WERI-Rb-1 (cell line): ENCODE results near the gene ADAMTS2.

Experiments
- DNase-seq: peaks from one replicate; pipeline ENCODE4 v3.0.0-alpha.2; 2020
- H3K27ac ChIP-seq: fragments of 250-450 bp; sonication (Bioruptor Pico); 2 replicates; pipeline ENCODE4 v1.5.1; 2020; ENCODE audit warnings: mild to moderate bottlenecking, moderate library complexity
- H3K27me3 ChIP-seq: fragments of 250-450 bp; sonication (Bioruptor Pico); 2 replicates; pipeline ENCODE4 v1.5.1; 2021; ENCODE audit warnings: mild to moderate bottlenecking, low read depth, moderate library complexity; ENCODE audit not compliant: insufficient read depth, severe bottlenecking
- H3K36me3 ChIP-seq: fragments of 250-450 bp; sonication (Bioruptor Pico); 2 replicates; pipeline ENCODE4 v1.5.1; 2020; ENCODE audit warnings: mild to moderate bottlenecking, moderate library complexity
- H3K4me3 ChIP-seq: 2 replicates; pipeline ENCODE4 v1.5.1; 2011; ENCODE audit warnings: low read depth, mild to moderate bottlenecking, control low read depth, low read length
- H3K9me3 ChIP-seq: fragments of 250-450 bp; sonication (Bioruptor Pico); 2 replicates; pipeline ENCODE4 v1.5.1; 2021; ENCODE audit warnings: mild to moderate bottlenecking, moderate library complexity; ENCODE audit not compliant: severe bottlenecking
- TF ChIP-seq, protein P1 (sequence below): IDR thresholded peaks from 2 replicates; pipeline ENCODE4 v1.5.1; 2011; ENCODE audit warnings: low read depth, mild to moderate bottlenecking, control low read depth, inconsistent platforms, low read length

ADAMTS2 gene

DNA sequence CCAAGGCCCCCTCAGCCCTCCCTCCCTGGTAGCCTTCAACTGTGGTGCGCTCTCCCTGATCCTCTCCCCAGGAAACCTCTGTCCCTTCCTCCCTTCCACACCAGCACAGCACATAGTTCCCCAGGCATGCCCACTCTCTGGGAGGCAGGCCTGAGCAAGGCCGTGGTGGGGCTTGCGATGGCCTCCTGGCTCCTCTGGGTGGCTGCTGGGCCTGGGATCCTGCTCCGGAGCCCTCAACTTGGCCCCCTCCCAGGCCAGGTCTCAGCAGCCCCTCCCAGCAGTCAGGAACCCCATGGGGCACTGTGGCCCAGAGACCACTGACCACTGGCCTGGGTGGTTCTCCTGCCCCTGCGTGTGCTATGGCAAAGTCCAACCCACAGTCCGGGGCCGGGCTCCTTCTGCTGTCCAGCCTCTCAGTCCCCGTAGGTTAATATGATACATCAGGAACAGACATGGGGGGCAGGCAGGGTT lies 159.3 kb downstream of the ADAMTS2 start:
- Histone ChIP-seq H3K36me3 (no peaks in the 10 kb centered on the region), H3K27ac (peak overlapping the region; percentile 49; the same call in 1 of the 2 replicates), H3K9me3 (no peaks in the 10 kb centered on the region), H3K27me3 (no peaks in the 10 kb centered on the region), H3K4me3 (no peak overlapping the region)
- TF ChIP-seq, protein P1, sequence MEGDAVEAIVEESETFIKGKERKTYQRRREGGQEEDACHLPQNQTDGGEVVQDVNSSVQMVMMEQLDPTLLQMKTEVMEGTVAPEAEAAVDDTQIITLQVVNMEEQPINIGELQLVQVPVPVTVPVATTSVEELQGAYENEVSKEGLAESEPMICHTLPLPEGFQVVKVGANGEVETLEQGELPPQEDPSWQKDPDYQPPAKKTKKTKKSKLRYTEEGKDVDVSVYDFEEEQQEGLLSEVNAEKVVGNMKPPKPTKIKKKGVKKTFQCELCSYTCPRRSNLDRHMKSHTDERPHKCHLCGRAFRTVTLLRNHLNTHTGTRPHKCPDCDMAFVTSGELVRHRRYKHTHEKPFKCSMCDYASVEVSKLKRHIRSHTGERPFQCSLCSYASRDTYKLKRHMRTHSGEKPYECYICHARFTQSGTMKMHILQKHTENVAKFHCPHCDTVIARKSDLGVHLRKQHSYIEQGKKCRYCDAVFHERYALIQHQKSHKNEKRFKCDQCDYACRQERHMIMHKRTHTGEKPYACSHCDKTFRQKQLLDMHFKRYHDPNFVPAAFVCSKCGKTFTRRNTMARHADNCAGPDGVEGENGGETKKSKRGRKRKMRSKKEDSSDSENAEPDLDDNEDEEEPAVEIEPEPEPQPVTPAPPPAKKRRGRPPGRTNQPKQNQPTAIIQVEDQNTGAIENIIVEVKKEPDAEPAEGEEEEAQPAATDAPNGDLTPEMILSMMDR, result no peak
- peak; percentile 22 for DNase-seq

DNA sequence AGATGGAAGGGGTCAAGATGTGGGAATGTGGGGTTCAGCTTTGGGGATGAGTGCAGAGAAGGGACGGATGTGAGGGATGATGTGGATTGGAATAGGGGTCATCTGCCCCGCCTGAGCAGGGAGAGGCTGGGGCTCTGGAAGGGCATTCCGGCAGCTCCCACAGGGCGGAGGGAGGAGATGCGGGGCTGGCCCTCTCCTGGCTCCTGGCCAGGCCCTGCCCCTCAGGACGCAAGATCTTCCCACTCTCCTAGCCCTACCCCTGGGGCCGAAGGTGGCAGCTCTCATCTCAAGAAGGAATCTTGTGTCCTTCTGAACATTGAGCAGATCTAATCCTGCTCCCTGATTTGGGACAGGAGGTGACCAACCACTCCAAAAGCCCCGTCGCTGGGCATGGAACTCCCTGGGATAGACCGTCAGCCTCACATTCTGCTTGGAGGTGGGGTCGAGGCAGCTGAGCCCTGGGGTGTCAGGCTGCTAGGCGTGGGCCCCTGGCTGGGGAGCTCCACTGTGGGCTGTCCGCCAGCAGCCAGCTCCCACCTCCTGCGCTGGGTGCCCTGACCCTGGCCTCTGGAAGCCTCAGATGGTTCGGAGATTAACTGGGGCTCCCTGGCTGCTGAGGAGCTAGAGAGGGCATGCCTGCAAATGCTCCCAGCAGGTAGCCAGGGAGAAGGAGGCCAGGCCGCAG lies 159.9 kb downstream of the ADAMTS2 start:
- no peaks in the 10 kb centered on the region for H3K27me3 ChIP-seq
- peak overlapping the region; percentile 49; the same call in 1 of the 2 replicates for H3K27ac ChIP-seq
- H3K36me3 ChIP-seq, result no peaks in the 10 kb centered on the region
- no peak for DNase-seq
- TF ChIP-seq, protein P1, result no peak
- H3K9me3 ChIP-seq, result no peaks in the 10 kb centered on the region
- H3K4me3 ChIP-seq, result no peak overlapping the region

DNA sequence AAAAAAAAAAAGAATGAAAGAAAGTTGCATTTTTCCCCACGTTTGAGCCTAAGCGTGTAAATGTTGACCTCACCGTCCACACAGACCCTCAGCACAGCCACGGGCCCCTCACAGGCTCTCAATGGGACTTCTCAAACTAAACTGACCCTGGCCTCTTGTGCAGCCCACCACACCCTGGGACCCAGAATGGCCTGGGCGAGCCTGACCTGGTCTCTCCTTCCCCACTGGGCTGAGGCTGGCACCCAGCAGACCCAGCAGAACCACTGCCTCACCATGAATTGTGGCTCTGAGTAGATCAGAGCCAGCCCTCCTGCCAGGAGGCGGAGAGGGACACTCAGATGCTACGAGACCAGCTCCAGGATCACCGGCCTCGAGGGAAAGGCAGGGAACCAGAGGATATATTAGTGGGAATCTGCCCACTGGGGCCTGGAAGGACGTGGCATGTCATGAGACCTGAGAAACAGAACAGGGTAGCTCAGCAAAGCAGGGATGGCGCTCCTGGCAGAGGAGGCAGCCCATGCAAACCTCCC lies 160.7 kb downstream of the ADAMTS2 start:
- H3K4me3 ChIP-seq, result no peak overlapping the region
- no peak overlapping the region for H3K27ac ChIP-seq
- H3K27me3 ChIP-seq, result no peaks in the 10 kb centered on the region
- no peaks in the 10 kb centered on the region for H3K9me3 ChIP-seq
- TF ChIP-seq, protein P1, result no peak
- no peaks in the 10 kb centered on the region for H3K36me3 ChIP-seq
- DNase-seq, result no peak

DNA sequence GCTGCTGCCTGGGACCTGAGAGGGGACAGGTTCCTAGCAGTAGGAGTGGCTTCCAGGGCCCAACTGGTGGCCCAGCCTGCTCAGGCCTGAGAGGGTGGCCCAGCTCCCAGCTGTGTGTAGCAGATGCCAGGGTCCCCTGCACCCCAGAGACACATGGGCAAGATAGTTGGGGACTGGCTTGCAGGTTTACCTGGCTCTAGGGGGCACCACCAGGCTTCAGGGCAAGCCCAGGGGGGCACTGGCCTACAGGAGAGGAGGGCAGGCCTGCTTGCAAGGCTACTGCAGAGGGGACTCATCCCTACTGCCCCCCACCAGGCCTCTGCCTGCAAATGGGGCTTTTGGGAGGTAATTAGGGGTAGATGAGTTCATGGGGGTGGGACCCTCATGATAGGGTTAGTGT lies 161.8 kb downstream of the ADAMTS2 start:
- no peaks in the 10 kb centered on the region for H3K9me3 ChIP-seq
- TF ChIP-seq, protein P1, result no peak
- no peaks in the 10 kb centered on the region for H3K27me3 ChIP-seq
- no peak overlapping the region for H3K27ac ChIP-seq
- no peaks in the 10 kb centered on the region for H3K36me3 ChIP-seq
- no peak overlapping the region for H3K4me3 ChIP-seq
- DNase-seq, result no peak

DNA sequence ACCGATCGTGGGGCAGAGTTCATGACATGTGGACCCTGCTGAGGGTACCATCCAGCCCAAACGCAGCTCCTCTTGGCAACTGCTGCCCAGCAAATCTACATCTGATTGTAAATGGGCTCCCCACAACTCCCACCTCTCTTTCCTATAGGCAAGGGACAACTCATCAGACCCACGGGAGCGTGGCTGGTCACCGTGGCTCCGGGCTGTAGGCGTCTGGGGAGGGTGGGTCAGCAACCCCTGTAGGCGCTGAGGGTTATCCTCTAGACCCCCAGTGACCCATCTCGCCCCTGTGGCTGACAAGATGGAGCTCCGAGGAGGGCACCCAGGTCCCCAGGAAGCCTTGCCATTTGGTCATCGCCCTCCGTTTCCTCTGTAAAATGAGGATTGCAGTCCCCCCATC lies 162.7 kb downstream of the ADAMTS2 start:
- H3K36me3 ChIP-seq, result no peaks in the 10 kb centered on the region
- DNase-seq, result no peak
- H3K27ac ChIP-seq, result no peak overlapping the region
- H3K9me3 ChIP-seq, result no peaks in the 10 kb centered on the region
- H3K27me3 ChIP-seq, result no peaks in the 10 kb centered on the region
- no peak overlapping the region for H3K4me3 ChIP-seq
- TF ChIP-seq, protein P1, result no peak
